ENCODE results near the gene ZNF605.
A peak's percentile ranks its signal among the peaks of the same experiment; 100 is the strongest.
"Not testable (repeated sequence)": the region's sequence is repeated elsewhere in the genome, so short reads cannot be mapped to it uniquely, and the experiment has no call there.

ZNF605 gene

DNA sequence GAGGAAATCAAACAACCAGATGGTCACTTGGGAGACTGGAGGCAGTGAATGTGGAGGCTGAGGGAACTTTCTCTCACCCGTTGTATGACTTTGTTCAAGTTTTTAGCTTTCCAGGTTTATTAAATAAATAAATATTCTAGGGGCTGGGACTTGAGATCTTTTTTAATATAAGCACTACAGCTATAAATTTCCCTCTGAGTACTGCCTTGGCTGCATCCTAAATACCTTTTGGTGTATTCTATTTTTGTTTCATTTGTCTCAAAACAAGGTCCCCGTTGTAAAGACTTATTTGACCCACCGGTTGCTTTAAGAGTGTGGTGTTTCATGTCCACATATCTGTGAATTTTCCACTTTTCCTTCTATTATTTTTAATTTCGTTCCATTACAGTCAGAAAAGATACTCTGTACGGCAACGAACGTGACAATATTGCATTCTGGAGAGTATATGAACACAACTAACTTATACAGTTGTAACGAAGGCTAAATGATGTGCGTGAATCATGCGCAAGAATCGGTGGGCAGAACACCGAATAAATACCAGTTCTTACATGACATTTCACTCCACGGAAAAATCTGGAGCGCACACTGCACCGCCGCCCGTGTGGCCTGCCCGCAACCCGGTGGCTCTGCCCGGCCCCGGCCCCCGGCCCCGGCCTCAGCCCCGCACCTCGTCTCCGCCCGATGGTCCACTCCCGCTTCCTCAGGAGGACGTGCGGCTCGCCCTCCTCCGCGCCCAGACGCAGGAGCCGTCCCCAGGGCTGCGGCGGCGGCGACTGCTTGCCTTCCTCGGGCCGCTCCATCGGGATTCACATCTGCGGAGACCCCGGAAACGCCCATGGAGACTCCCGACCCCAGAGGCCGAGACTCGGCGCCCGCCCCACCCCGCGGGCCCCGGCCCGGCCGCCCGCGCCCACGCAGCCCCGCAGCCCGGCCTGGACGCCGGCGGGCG lies 69.3 kb downstream of the ZNF605 start:
- DNase-seq (ENCODE audit: low spot score) = no peak
- Histone ChIP-seq H4K91ac (ENCODE audit: low read depth, low read length, poor library complexity) (no peak overlapping the region), H3K23ac (ENCODE audit: low read depth, low read length, poor library complexity) (no peak overlapping the region), H2BK5ac (ENCODE audit: low read length) (peak overlapping the region; percentile 82), H2BK120ac (ENCODE audit: low read depth, low read length) (no peak overlapping the region), H3K14ac (ENCODE audit: low read length) (no peak overlapping the region), H3K4ac (ENCODE audit: low read length) (no peak overlapping the region), H2AK5ac (ENCODE audit: low read depth, low read length) (no peak overlapping the region), H3K18ac (ENCODE audit: low read length) (peak overlapping the region; percentile 91), H3K9me3 (replicated peaks in 1 of 2; ENCODE audit: control insufficient read depth in 2 of 2, insufficient read depth in 1 of 2, low read depth in 1 of 2, low read length in 2 of 2) (peaks cover 1 to 33% of the 10 kb centered on the region in 2 donors), H4K8ac (ENCODE audit: low read depth, low read length) (no peak overlapping the region), H2AFZ (ENCODE audit: low read length) (peak overlapping the region; percentile 97), H2BK12ac (ENCODE audit: low read length) (no peak overlapping the region), H3K4me1 (ENCODE audit: control insufficient read depth in 2 of 2, insufficient read depth in 1 of 2, low read depth in 1 of 2, low read length in 2 of 2) (peaks cover 0 to 3% of the 10 kb centered on the region in 2 donors), H3K79me1 (ENCODE audit: low read depth, low read length) (peaks cover 5% of the 10 kb centered on the region), H3K27me3 (ENCODE audit: control insufficient read depth in 3 of 3, insufficient read depth in 3 of 3, low read depth in 1 of 3, low read length in 3 of 3) (no peaks in the 10 kb centered on the region), H2BK15ac (ENCODE audit: low read length) (no peak overlapping the region), H3K9ac (ENCODE audit: low read depth, low read length, poor library complexity) (peak overlapping the region; percentile 91), H3K4me3 (ENCODE audit: low read length in 2 of 2) (peak overlapping the region; percentile 58 to 96), H3K36me3 (replicated peaks in 1 of 2; ENCODE audit: control insufficient read depth in 2 of 2, insufficient read depth in 2 of 2, low read length in 2 of 2) (peaks cover 0 to 26% of the 10 kb centered on the region in 2 donors), H3K4me2 (ENCODE audit: insufficient read depth, low read length, poor library complexity, severe bottlenecking) (peak overlapping the region; percentile 77), H3K27ac (replicated peaks; ENCODE audit: low read length) (no peak overlapping the region)
- no CpG with 5 or more reads among the region's 64 CpGs for WGBS, 2 donors (ENCODE audit: extremely low coverage in 2 of 2, insufficient read length in 2 of 2, insufficient replicate concordance in 1 of 2)

DNA sequence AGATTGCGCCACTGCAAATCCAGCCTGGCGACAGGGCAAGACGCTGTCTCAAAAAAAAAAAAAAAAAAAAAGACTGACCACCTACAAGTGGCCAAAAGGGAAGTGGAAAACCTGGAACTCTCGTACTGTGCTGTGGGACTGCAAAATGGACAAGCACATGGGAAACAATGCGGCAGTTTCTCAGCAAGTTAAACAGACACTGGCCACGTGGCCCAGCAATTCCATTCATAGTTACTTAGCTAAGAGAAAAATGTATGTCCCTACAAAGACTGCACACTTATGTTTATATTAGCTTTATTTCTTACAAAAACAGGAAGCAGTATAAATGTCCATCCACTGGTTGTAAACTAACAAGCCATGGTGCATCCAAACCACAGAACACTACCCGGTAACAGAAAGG lies 74.3 kb downstream of the ZNF605 start:
- Histone ChIP-seq H3K14ac (ENCODE audit: low read length) (no peak overlapping the region), H2AK5ac (ENCODE audit: low read depth, low read length) (no peak overlapping the region), H2BK12ac (ENCODE audit: low read length) (no peak overlapping the region), H3K4me1 (ENCODE audit: control insufficient read depth in 2 of 2, insufficient read depth in 1 of 2, low read depth in 1 of 2, low read length in 2 of 2) (no peaks in the 10 kb centered on the region), H3K27me3 (ENCODE audit: control insufficient read depth in 3 of 3, insufficient read depth in 3 of 3, low read depth in 1 of 3, low read length in 3 of 3) (no peaks in the 10 kb centered on the region), H4K8ac (ENCODE audit: low read depth, low read length) (no peak overlapping the region), H3K9ac (ENCODE audit: low read depth, low read length, poor library complexity) (no peak overlapping the region), H3K27ac (replicated peaks; ENCODE audit: low read length) (no peak overlapping the region), H3K4ac (ENCODE audit: low read length) (no peak overlapping the region), H2BK5ac (ENCODE audit: low read length) (no peak overlapping the region), H2BK120ac (ENCODE audit: low read depth, low read length) (no peak overlapping the region), H2BK15ac (ENCODE audit: low read length) (no peak overlapping the region), H2AFZ (ENCODE audit: low read length) (no peak overlapping the region), H4K91ac (ENCODE audit: low read depth, low read length, poor library complexity) (no peak overlapping the region), H3K4me3 (ENCODE audit: low read length in 2 of 2) (no peak overlapping the region), H3K9me3 (replicated peaks in 1 of 2; ENCODE audit: control insufficient read depth in 2 of 2, insufficient read depth in 1 of 2, low read depth in 1 of 2, low read length in 2 of 2) (peaks cover 1 to 30% of the 10 kb centered on the region in 2 donors), H3K4me2 (ENCODE audit: insufficient read depth, low read length, poor library complexity, severe bottlenecking) (no peak overlapping the region), H3K36me3 (replicated peaks in 1 of 2; ENCODE audit: control insufficient read depth in 2 of 2, insufficient read depth in 2 of 2, low read length in 2 of 2) (peaks cover 3 to 45% of the 10 kb centered on the region in 2 donors), H3K23ac (ENCODE audit: low read depth, low read length, poor library complexity) (no peak overlapping the region), H3K18ac (ENCODE audit: low read length) (no peak overlapping the region), H3K79me1 (ENCODE audit: low read depth, low read length) (peaks cover 3% of the 10 kb centered on the region)
- no CpG with 5 or more reads among the region's 7 CpGs for WGBS, 2 donors (ENCODE audit: extremely low coverage in 2 of 2, insufficient read length in 2 of 2, insufficient replicate concordance in 1 of 2)
- DNase-seq (ENCODE audit: low spot score) = no peak

GRCh38 chr12:132874620-132875019 lies 81.5 kb downstream of the ZNF605 start:
- not testable (repeated sequence) for H3K9me3 ChIP-seq (replicated peaks in 1 of 2; ENCODE audit: control insufficient read depth in 2 of 2, insufficient read depth in 1 of 2, low read depth in 1 of 2, low read length in 2 of 2); H3K23ac ChIP-seq (ENCODE audit: low read depth, low read length, poor library complexity); H2BK120ac ChIP-seq (ENCODE audit: low read depth, low read length); DNase-seq (ENCODE audit: low spot score); H2BK15ac ChIP-seq (ENCODE audit: low read length); H3K14ac ChIP-seq (ENCODE audit: low read length); H3K4ac ChIP-seq (ENCODE audit: low read length); H3K9ac ChIP-seq (ENCODE audit: low read depth, low read length, poor library complexity); H3K79me1 ChIP-seq (ENCODE audit: low read depth, low read length); H3K4me2 ChIP-seq (ENCODE audit: insufficient read depth, low read length, poor library complexity, severe bottlenecking); H3K4me1 ChIP-seq (ENCODE audit: control insufficient read depth in 2 of 2, insufficient read depth in 1 of 2, low read depth in 1 of 2, low read length in 2 of 2); H3K18ac ChIP-seq (ENCODE audit: low read length); H3K27ac ChIP-seq (replicated peaks; ENCODE audit: low read length); H3K27me3 ChIP-seq (ENCODE audit: control insufficient read depth in 3 of 3, insufficient read depth in 3 of 3, low read depth in 1 of 3, low read length in 3 of 3); H2BK5ac ChIP-seq (ENCODE audit: low read length); H2BK12ac ChIP-seq (ENCODE audit: low read length); H4K91ac ChIP-seq (ENCODE audit: low read depth, low read length, poor library complexity); H2AFZ ChIP-seq (ENCODE audit: low read length); H2AK5ac ChIP-seq (ENCODE audit: low read depth, low read length); H4K8ac ChIP-seq (ENCODE audit: low read depth, low read length); H3K4me3 ChIP-seq (ENCODE audit: low read length in 2 of 2)
- no CpG with 5 or more reads among the region's 21 CpGs for WGBS, 2 donors (ENCODE audit: extremely low coverage in 2 of 2, insufficient read length in 2 of 2, insufficient replicate concordance in 1 of 2)
- peaks cover 16 to 69% of the 10 kb centered on the region in 2 donors for H3K36me3 ChIP-seq (replicated peaks in 1 of 2; ENCODE audit: control insufficient read depth in 2 of 2, insufficient read depth in 2 of 2, low read length in 2 of 2)

DNA sequence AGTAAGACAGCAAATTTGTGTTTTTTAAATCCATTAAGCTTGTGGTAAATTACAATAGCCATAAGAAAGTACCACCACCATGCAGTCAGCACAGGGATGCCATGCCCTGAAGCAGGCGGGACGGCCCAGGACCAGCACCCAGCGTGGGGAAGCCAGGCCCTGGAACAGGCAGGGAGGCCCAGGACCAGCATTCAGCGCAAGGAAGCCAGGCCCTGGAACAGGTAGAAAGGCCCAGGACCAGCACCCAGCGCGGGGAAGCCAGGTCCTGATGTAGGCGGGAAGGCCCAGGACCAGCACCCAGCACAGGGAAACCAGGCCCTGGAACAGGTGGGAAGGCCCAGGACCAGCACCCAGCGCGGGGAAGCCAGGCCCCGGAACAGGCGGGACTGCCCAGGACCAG lies 81.9 kb downstream of the ZNF605 start:
- Histone ChIP-seq H4K8ac (ENCODE audit: low read depth, low read length) (no peak overlapping the region), H2BK12ac (ENCODE audit: low read length) (no peak overlapping the region), H3K27ac (replicated peaks; ENCODE audit: low read length) (no peak overlapping the region), H3K9me3 (replicated peaks in 1 of 2; ENCODE audit: control insufficient read depth in 2 of 2, insufficient read depth in 1 of 2, low read depth in 1 of 2, low read length in 2 of 2) (no peaks in the 10 kb centered on the region), H2BK15ac (ENCODE audit: low read length) (no peak overlapping the region), H2BK5ac (ENCODE audit: low read length) (no peak overlapping the region), H2AK5ac (ENCODE audit: low read depth, low read length) (no peak overlapping the region), H3K27me3 (ENCODE audit: control insufficient read depth in 3 of 3, insufficient read depth in 3 of 3, low read depth in 1 of 3, low read length in 3 of 3) (no peaks in the 10 kb centered on the region), H2AFZ (ENCODE audit: low read length) (no peak overlapping the region), H3K18ac (ENCODE audit: low read length) (no peak overlapping the region), H3K4me1 (ENCODE audit: control insufficient read depth in 2 of 2, insufficient read depth in 1 of 2, low read depth in 1 of 2, low read length in 2 of 2) (no peaks in the 10 kb centered on the region), H3K23ac (ENCODE audit: low read depth, low read length, poor library complexity) (no peak overlapping the region), H3K36me3 (replicated peaks in 1 of 2; ENCODE audit: control insufficient read depth in 2 of 2, insufficient read depth in 2 of 2, low read length in 2 of 2) (peaks cover 21 to 72% of the 10 kb centered on the region in 2 donors), H3K9ac (ENCODE audit: low read depth, low read length, poor library complexity) (no peak overlapping the region), H3K4me2 (ENCODE audit: insufficient read depth, low read length, poor library complexity, severe bottlenecking) (no peak overlapping the region), H3K14ac (ENCODE audit: low read length) (peak overlapping the region; percentile 21), H3K79me1 (ENCODE audit: low read depth, low read length) (peaks cover 5% of the 10 kb centered on the region), H4K91ac (ENCODE audit: low read depth, low read length, poor library complexity) (no peak overlapping the region), H3K4ac (ENCODE audit: low read length) (no peak overlapping the region), H3K4me3 (ENCODE audit: low read length in 2 of 2) (peak overlapping the region in 1 of 2 donors; percentile 44), H2BK120ac (ENCODE audit: low read depth, low read length) (no peak overlapping the region)
- no CpG with 5 or more reads among the region's 11 CpGs for WGBS, 2 donors (ENCODE audit: extremely low coverage in 2 of 2, insufficient read length in 2 of 2, insufficient replicate concordance in 1 of 2)
- DNase-seq (ENCODE audit: low spot score) = no peak

Measured in neuronal stem cell (in vitro differentiated cells).